PC-9 (cell line): Measurements from ENCODE around the gene MCC. TPM values are rescaled to one million over a fixed set of nuclear protein-coding genes. Genes with fewer than 3 reads are reported as not detected.

Source experiments
- BruUV-seq: library from RNA; stranded (reverse); fragments of 400-500 nt; replicated peaks from 2 replicates; lab custom pipeline; 2021; lab: Mats Ljungman, UMichigan
- CTCF ChIA-PET: fragments of 300-600 bp; sonication (Branson Sonifier 250); formaldehyde crosslinking; loops from one replicate; lab custom pipeline; 2022; ENCODE audit warnings: antibody characterized with exemption; lab: Charles Lee
- POLR2A ChIA-PET: fragments of 300-600 bp; sonication (Branson Sonifier 250); formaldehyde crosslinking; loops from one replicate; lab custom pipeline; 2022; ENCODE audit warnings: antibody characterized with exemption; ENCODE audit not compliant: unreplicated experiment; lab: Charles Lee
- DNase-seq, 2 experiments: peaks; one replicate each; pipeline versions ENCODE4 v3.0.0 to v3.0.0-alpha.2; 2015 to 2022; ENCODE audit warnings: mixed read lengths in 1 of 2
- H2AFZ ChIP-seq: fragments of 200-600 bp; sonication (generic); 2 replicates; pipeline ENCODE4 v1.8.1; 2017; ENCODE audit warnings: antibody characterized with exemption
- H3F3A ChIP-seq: fragments of 200-600 bp; sonication (generic); 2 replicates; pipeline ENCODE4 v1.8.1; 2017; ENCODE audit warnings: antibody characterized with exemption, mild to moderate bottlenecking, low read depth; ENCODE audit not compliant: insufficient read depth
- H3K27ac ChIP-seq: fragments of 200-600 bp; sonication (generic); 2 replicates; pipeline ENCODE4 v1.6.1; 2016; ENCODE audit warnings: mixed run types
- H3K27me3 ChIP-seq: fragments of 200-600 bp; sonication (generic); 2 replicates; pipeline ENCODE4 v1.6.1; 2016; ENCODE audit warnings: low read depth, mixed run types; ENCODE audit not compliant: insufficient read depth
- H3K36me3 ChIP-seq: fragments of 200-600 bp; sonication (generic); 2 replicates; pipeline ENCODE4 v1.6.1; 2016; ENCODE audit warnings: low read depth, mixed run types
- H3K4me1 ChIP-seq: fragments of 200-600 bp; sonication (generic); replicated peaks from 2 replicates; pipeline ENCODE4 v1.6.1; 2016; ENCODE audit warnings: mixed run types; ENCODE audit not compliant: insufficient read depth
- H3K4me2 ChIP-seq: fragments of 200-600 bp; sonication (generic); 2 replicates; pipeline ENCODE4 v1.6.1; 2017; ENCODE audit warnings: mixed run types
- H3K4me3 ChIP-seq: fragments of 200-600 bp; sonication (generic); 2 replicates; pipeline ENCODE4 v1.6.1; 2016; ENCODE audit warnings: mixed run types
- H3K79me2 ChIP-seq: fragments of 200-600 bp; sonication (generic); 2 replicates; pipeline ENCODE4 v1.6.1; 2017; ENCODE audit warnings: low read depth, mixed run types
- H3K9me2 ChIP-seq: fragments of 200-600 bp; sonication (generic); 2 replicates; pipeline ENCODE4 v1.8.1; 2017; ENCODE audit warnings: mild to moderate bottlenecking; ENCODE audit not compliant: insufficient read depth
- H3K9me3 ChIP-seq: fragments of 200-600 bp; sonication (generic); 2 replicates; pipeline ENCODE4 v1.8.1; 2016; ENCODE audit warnings: low read depth; ENCODE audit not compliant: insufficient read depth
- H4K20me1 ChIP-seq: fragments of 200-600 bp; sonication (generic); 2 replicates; pipeline ENCODE4 v1.8.1; 2017; ENCODE audit not compliant: insufficient read depth
- EZH2 ChIP-seq: fragments of 200-600 bp; sonication (generic); IDR thresholded peaks from 2 replicates; pipeline ENCODE4 v1.8.0; 2017; ENCODE audit warnings: antibody characterized with exemption, low read depth
- intact Hi-C: fragments of 100-400 bp; cut with micrococcal nuclease; formaldehyde crosslinking; loops from one replicate; pipeline ENCODE4 v1.10.0; 2022; ENCODE audit not compliant: unreplicated experiment
- total RNA-seq: library from RNA; stranded (reverse); gene quantifications from 2 replicates; pipeline ENCODE4 v1.2.3, GENCODE V29; 2021
- TF ChIP-seq, protein P1 (sequence below): fragments of 200-600 bp; sonication (generic); conservative IDR thresholded peaks from 2 replicates; pipeline ENCODE4 v1.6.1; 2017; ENCODE audit warnings: mixed run types, antibody characterized with exemption, mild to moderate bottlenecking, moderate library complexity

Gene MCC
- total RNA-seq, 1 experiment from 2014 or later, result 2.5 TPM

DNA sequence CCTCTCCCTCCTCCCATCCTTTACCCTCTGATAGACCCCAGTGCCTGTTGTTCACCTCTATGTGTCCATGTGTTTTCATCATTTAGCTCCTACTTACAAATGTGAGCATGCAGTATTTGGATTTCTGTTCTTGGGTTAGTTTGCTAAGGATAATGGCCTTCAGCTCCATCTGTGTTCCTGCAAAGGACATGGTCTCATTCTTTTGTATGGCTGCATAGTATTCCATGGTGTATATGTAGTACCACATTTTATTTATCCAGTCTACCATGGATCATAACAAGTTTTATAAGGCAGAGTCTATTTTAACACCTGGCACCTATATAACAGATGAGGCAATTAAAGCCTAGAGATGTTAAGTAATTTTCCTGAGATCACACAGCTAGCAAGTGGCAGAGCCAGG lies 32.6 kb upstream of the MCC start:
- H3K4me2 ChIP-seq, result no peak overlapping the region
- H4K20me1 ChIP-seq, result no peaks in the 10 kb centered on the region
- H3K27ac ChIP-seq, result no peak overlapping the region
- peaks cover 8% of the 10 kb centered on the region; the same call in 1 of the 2 replicates for H3F3A ChIP-seq
- DNase-seq, result no peak
- no peak overlapping the region for H3K4me3 ChIP-seq
- peaks cover 5% of the 10 kb centered on the region; the same call in 1 of the 2 replicates for H3K79me2 ChIP-seq
- peaks cover 5% of the 10 kb centered on the region; the same call in 1 of the 2 replicates for H3K36me3 ChIP-seq
- H2AFZ ChIP-seq, result no peak overlapping the region
- TF ChIP-seq EZH2, result no peak
- TF ChIP-seq, protein P1, sequence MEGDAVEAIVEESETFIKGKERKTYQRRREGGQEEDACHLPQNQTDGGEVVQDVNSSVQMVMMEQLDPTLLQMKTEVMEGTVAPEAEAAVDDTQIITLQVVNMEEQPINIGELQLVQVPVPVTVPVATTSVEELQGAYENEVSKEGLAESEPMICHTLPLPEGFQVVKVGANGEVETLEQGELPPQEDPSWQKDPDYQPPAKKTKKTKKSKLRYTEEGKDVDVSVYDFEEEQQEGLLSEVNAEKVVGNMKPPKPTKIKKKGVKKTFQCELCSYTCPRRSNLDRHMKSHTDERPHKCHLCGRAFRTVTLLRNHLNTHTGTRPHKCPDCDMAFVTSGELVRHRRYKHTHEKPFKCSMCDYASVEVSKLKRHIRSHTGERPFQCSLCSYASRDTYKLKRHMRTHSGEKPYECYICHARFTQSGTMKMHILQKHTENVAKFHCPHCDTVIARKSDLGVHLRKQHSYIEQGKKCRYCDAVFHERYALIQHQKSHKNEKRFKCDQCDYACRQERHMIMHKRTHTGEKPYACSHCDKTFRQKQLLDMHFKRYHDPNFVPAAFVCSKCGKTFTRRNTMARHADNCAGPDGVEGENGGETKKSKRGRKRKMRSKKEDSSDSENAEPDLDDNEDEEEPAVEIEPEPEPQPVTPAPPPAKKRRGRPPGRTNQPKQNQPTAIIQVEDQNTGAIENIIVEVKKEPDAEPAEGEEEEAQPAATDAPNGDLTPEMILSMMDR, result no peak
- H3K4me1 ChIP-seq, result no peaks in the 10 kb centered on the region
- no TSS peak for BruUV-seq
- H3K9me3 ChIP-seq, result no peaks in the 10 kb centered on the region
- H3K9me2 ChIP-seq, result no peaks in the 10 kb centered on the region
- intact Hi-C loops, result no loop called here
- H3K27me3 ChIP-seq, result no peaks in the 10 kb centered on the region
- POLR2A ChIA-PET, result interaction anchor here (0.7 kb wide), 1 partner anchor 1726 kb away, joined by 4 read pairs; no protein-coding TSS in a partner anchor
- CTCF ChIA-PET, result no interaction called here

DNA sequence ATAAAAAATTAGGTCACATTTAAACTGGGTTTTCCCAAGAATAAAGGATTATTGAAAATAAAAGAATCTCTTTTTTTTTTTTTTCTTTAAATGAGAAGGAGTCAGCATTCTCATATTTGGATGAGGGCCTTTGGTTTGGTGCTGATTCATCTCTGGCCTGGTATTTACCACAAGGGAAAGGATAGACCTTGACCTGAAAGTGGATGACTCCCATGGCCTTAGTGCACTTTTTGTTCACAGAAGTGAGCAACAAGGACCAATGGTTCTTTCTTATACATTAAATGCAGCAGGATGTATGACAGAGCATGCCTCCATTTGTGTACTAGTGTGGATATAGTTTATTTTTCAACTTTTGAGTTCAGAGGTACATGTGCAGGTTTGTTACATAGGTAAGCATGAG lies 32.2 kb upstream of the MCC start:
- Histone ChIP-seq H3K27me3 (no peaks in the 10 kb centered on the region), H3F3A (peaks cover 8% of the 10 kb centered on the region; the same call in 1 of the 2 replicates), H3K27ac (no peak overlapping the region), H3K9me3 (no peaks in the 10 kb centered on the region), H3K9me2 (no peaks in the 10 kb centered on the region), H3K4me3 (no peak overlapping the region), H2AFZ (no peak overlapping the region), H4K20me1 (no peaks in the 10 kb centered on the region), H3K4me1 (no peaks in the 10 kb centered on the region; the same call in 1 of the 2 replicates), H3K4me2 (no peak overlapping the region), H3K36me3 (peaks cover 10% of the 10 kb centered on the region; the same call in 1 of the 2 replicates), H3K79me2 (peaks cover 9% of the 10 kb centered on the region; the same call in 1 of the 2 replicates)
- TF ChIP-seq, protein P1, result no peak
- no peak for TF ChIP-seq EZH2
- intact Hi-C loops, result no loop called here
- CTCF ChIA-PET, result no interaction called here
- POLR2A ChIA-PET, result interaction anchor here (0.7 kb wide), 1 partner anchor 1727 kb away, joined by 4 read pairs; no protein-coding TSS in a partner anchor
- no TSS peak for BruUV-seq
- no peak for DNase-seq

DNA sequence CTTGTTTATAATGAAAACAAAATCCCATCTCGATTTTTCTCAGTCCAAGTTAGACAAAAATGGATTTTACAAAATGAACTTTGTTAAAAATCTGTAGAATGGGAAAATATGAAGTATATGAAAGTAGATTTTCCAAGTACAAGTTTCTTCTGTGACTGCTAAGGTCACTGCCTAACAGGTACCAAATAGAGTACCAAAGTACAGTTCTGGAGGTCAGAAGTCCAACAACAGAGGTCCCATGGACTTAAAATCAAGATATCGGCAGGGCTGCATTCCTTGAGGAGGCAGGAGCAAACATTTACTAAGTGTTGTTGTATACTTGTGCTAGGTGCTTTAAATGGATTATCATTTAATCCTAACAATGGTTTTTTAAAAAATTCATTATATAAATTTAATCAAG lies 31.2 kb upstream of the MCC start:
- no peak for DNase-seq
- Histone ChIP-seq H3K9me3 (no peaks in the 10 kb centered on the region), H3K36me3 (peaks cover 10% of the 10 kb centered on the region; the same call in 1 of the 2 replicates), H3K4me2 (no peak overlapping the region), H3K27ac (no peak overlapping the region), H4K20me1 (no peaks in the 10 kb centered on the region), H3F3A (peaks cover 8% of the 10 kb centered on the region; the same call in 1 of the 2 replicates), H2AFZ (no peak overlapping the region), H3K27me3 (no peaks in the 10 kb centered on the region), H3K79me2 (peaks cover 15% of the 10 kb centered on the region), H3K9me2 (no peaks in the 10 kb centered on the region), H3K4me3 (no peak overlapping the region), H3K4me1 (peaks cover 10% of the 10 kb centered on the region)
- ChIA-PET POLR2A (no interaction called here), CTCF (no interaction called here)
- no TSS peak for BruUV-seq
- intact Hi-C loops, result no loop called here
- TF ChIP-seq, protein P1, result no peak
- no peak for TF ChIP-seq EZH2
